ENCODE data around the gene NHP2.

- TF ChIP-seq CTCF (IDR thresholded peaks at IDR 0.05) (no peak), POLR2A (IDR thresholded peaks at IDR 0.05) (no peak)
These were observed 39.2 kb downstream of the NHP2 start for GRCh38 chr5:178114325-178115135.

All from thyroid gland (tissue), 4 donors.